Fibroblast of skin of right quadriceps (primary cell): ENCODE measurements around the gene SMC1B.
"Not testable (repeated sequence)": the region's sequence is repeated elsewhere in the genome, so short reads cannot be mapped to it uniquely, and the experiment has no call there.

Source experiments
- DNase-seq: peaks from one replicate; pipeline ENCODE4 v3.0.0-alpha.2; 2013

The SMC1B gene

GRCh38 chr22:45316796-45317526 lies 96.4 kb downstream of the SMC1B start:
- DNase-seq = no peak

- no peak for DNase-seq
Observed at GRCh38 chr22:45314786-45315185, 98.6 kb downstream of the SMC1B start.

DNA sequence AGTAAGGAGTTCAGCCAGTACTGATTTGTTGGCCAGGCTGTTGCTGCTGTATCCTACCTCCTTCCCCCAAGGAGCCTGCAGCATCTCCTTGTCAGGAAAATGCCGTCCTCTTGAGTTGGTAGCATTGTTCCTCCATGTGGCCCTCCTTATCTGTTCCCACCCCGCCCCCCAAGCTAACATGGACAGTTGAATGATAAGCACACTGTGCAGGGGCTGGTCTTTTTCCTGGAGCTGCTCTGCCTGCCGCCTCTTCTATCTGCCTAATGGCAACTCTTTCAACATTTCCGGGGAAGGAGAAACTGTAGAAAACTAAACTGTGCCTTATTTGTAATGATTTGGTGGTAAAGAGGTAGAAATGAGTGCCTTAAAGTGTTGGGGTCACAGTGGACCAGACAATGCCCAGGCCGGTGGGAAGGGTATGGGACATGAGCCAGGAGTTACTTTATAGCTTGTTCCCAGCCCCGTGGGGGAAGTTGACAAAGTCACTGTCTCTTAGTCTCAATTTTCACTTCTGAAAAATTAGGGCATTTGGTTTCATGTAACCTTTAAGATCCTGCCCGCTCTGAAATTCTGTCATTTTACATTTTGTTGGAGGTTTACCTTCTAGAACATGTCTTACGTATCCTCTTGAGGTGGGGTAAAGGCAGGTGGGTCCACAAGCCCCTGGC lies 99.2 kb downstream of the SMC1B start:
- no peak for DNase-seq

DNA sequence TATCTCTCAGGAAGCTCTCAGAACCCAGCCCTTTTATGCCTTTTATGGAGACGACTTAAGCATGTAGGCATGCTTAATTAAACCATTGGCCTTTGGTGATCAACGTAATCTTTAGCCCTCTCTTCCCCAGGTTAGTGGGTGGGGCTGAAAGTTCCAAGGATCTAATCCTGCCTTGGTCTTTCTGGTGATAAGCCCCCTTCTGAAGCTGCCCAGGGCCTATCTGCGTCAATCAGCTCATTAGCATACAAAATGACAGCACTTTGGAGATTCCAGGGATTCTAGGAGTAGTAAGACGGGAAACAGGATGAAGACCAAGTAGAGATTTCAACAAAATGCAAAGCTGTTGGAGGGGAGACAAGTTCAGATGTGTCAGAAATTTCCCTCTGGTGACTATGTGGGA lies 100.5 kb downstream of the SMC1B start:
- DNase-seq = no peak

- no peak for DNase-seq
Observed at GRCh38 chr22:45312415-45312814, 101.0 kb downstream of the SMC1B start.

DNA sequence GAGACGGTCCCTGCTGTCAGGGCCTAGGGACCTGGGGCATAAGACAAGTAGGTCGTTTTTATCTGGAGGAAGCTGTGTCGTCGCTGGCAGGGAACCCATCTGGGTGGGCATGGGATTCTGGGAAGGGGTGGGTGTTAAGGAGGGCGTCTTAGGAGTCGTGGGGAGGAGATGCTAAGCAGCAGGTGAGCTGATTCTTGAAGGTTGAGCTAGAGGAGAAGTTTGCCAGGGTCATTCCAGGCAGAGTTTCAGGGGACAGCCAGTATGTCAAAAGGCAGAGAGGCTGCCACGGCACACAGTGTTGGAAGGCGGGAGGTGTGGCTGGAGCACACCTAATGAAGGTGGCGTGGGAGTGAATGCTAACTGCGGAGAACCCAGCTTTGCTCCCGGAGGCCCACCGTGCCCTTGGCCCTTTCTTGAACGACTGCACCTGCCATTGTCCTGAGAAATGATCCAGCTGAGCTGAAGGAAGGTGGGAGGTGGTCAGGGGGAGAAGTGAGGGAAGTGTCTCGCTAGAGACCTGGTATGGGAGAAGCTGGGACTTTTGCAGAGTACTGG lies 102.3 kb downstream of the SMC1B start:
- no peak for DNase-seq

GRCh38 chr22:45310331-45310976 lies 102.9 kb downstream of the SMC1B start:
- DNase-seq = no peak

- DNase-seq = peak; percentile 93
Observed at GRCh38 chr22:45309422-45310227, 103.8 kb downstream of the SMC1B start, which contains the start of gene FAM118A. TSS of gene FAM118A (plus strand) at chr22:45309934. CDS start at chr22:45322380, 12,446 bp downstream.

GRCh38 chr22:45308957-45309421 lies 104.4 kb downstream of the SMC1B start:
- no peak for DNase-seq

- no peak for DNase-seq
Observed at GRCh38 chr22:45308391-45308956, 104.9 kb downstream of the SMC1B start.

DNA sequence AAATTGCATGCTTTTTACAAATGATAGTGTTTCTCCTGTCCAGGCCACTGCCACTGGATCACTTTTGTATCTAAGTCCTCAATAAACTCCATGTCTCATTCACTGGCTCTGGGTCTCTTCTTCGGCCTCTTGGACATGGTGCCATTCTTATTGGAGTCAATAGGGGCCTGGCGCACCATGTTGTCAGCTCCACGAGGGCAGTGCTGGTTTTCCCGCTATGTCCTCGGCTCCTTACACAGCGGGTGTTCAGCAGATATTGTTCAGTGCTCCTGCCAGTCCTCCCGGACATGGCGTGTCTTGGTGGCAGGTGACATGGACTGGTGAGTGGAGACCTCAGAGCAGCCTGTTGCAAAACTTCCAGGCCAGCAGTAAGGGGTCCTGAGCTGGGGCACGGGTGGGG lies 107.3 kb downstream of the SMC1B start:
- DNase-seq = no peak

DNA sequence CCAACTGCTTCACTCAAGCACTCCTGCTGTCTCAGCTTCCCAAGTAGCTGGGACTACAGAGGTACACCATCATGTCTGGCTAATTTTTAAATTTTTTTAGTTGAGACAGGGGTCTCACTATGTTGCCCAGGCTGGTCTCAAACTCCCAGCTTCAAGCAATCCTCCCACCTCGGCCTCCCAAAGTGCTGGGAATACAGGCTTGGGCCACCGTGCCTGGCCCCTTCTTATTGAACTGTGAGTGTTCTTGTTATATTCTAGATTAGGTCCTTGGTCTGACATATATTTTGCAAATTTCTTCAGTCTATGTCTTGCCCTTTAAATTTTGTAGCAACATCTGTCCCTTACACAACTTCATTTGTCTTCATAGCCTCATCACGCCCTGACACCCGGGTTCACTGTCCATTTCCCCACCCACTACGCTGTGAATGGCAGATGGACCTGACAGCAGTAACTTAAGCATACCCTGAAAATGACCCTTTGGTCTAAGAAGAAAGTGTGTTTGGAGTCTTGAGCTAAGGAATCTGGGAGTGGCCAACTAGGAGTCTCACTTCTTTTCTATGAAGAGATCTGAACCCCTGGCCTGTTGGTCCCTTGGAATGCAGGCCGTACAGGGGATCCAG lies 107.8 kb downstream of the SMC1B start:
- DNase-seq = no peak

DNA sequence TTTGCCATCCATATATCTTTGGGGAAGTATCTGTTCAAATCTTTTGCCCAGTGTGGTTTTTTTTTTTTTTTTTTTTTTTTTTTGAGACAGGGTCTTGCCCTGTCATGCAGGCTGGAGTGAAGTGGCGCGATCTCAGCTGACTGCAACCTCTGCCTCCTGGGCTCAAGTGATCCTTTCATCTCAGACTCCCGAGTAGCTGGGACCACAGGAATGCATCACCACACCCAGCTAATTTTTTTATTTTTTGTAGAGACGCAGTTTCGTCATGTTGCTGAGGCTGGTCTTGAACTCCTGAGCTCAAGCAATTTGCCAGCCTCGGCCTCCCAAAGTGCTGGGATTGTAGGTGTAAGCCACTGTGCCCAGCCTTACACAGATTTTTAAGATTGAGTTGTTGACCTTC lies 108.4 kb downstream of the SMC1B start:
- no peak for DNase-seq

DNA sequence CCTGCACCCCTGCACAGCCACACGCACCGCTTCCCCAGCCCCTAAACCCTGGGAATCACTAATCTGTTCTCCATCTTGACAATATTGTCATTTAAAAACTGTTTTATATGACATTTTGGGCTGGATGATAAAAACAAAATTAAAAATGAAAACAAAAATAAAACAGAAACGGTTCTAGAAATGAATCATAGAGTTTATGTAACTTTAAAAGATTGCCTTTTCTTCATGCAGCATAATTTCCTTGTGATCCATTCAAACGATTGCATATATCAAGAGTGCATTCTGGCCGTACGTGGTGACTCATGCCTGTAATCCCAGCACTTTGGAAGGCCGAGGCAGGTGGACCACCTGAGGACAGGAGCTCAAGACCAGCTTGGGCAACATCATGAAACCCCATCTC lies 110.2 kb downstream of the SMC1B start:
- no peak for DNase-seq

DNA sequence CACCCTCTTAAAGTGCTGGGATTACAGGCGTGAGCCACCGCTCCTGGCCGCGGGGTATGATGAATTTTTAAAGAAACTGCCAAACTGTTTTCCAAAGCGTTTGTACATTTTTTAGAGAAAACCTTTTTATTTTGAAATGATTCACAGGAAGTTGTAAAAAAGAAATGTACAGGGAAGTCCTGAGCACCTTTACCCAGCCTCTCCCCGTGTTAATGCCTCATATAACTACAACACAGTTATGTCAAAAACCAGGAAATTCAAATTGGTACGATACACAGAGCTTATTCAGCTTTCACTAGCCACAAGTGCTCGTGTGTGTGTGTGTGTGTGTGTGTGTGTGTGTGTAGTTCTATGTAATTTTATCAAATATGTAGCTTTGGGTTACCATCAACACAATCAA lies 110.6 kb downstream of the SMC1B start:
- no peak for DNase-seq

- no peak for DNase-seq
Observed at GRCh38 chr22:45298934-45299505, 114.4 kb downstream of the SMC1B start.

DNA sequence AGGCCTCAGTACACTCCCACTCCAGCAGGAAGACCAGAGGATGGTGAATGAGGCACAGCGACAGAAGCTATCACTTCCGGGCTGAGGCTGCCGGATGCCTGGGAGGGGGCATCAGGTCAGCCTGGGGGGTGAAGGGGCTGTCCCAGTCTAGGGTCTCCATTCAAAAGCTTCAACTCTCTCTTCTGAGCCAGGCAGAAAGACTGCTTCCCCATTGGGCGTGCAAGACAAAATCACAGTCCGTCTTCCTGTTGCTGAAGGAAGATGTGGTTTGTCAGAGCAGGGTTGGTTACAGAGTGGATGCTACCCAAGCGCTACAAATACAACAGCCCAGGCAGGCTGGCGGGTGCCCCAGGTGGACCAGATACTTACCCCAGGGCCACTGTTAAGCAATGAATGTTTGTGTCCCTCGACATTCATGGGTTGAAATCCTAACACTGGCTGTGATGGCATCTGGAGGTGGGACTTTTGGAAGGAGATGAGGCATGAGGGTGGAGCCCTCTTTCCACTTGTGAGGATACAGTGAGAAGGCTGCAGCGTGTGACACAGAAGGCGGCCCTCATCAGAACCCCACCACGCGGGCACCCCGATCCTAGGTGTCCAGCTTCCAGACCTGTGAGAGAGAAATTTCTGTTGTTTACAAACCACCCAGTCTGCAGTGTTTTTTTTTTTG lies 116.6 kb downstream of the SMC1B start:
- DNase-seq = no peak

GRCh38 chr22:45295492-45295891 lies 117.9 kb downstream of the SMC1B start:
- DNase-seq = no peak

DNA sequence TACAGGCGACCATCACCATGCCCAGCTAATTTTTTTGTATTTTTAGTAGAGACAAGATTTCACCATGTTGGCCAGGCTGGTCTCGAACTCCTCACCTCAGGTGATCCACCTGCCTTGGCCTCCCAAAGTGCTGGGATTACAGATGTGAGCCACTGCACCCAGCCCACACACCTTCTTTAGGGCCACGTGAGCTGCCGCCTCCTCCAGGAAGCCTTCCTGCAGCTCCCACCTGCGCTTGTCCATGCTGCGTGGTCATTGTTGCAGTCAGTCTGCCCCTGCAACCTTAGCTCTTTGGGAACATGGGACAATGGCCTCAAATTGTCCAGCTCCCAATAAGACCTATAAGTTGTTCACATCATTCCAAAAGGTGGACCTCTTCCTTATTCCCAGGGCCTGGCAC lies 118.4 kb downstream of the SMC1B start:
- not testable (repeated sequence) for DNase-seq
